HG02943 (cell line): Measurements from ENCODE around the gene TRAK2.
"Not testable (repeated sequence)": the region's sequence is repeated elsewhere in the genome, so short reads cannot be mapped to it uniquely, and the experiment has no call there.

Source experiments
- ATAC-seq: cut with Tn5 transposase; IDR thresholded peaks from one replicate; pipeline ENCODE4 v1.9.1; 2021; ENCODE audit warnings: mild to moderate bottlenecking, low read depth, moderate library complexity; ENCODE audit not compliant: unreplicated experiment

The TRAK2 gene

DNA sequence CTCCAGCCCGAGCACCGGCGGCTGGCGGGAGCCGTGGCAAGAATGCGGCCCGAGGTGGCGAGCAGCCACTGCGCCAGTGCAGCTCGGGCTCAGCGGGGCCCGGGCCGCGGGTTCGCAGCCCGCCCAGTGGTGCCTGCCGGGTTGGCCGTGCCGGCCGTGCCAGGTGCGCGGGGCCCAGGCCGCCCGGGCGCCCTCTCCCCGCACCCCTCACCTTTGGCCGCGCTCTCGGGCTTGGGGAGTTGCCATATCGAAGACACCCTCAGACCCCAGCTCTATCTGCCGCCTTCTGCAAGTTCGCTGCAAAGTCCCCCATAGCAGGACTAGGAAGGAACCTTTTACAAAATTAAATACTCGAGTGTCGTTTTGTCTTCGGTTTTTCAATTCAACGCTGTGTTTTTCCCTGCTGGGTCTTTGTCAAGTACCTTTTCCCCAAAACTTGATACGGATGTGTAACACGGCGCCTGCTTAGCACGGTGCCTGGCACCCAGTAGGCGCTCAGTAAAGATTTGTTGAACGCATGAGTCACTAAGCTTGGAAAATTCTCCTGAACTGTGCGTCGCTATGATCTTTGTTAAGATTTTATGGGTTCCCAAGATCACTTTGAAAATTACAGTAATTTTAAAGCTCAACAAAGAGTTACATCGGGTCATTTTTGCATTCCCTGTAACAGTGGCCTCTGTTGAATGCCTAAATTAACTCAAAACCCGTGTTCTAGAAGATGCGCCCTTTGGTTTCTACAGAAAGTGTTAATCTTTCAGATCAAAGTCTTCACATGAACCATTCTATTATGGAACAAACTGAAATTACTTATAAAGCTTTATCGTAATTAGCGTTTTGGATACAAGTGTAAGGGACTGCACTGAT lies 1.0 kb upstream of the TRAK2 start:
- ATAC-seq = peak; percentile 27

GRCh38 chr2:201450954-201451291 lies 335 bp downstream of the TRAK2 start:
- ATAC-seq = peak; percentile 23

DNA sequence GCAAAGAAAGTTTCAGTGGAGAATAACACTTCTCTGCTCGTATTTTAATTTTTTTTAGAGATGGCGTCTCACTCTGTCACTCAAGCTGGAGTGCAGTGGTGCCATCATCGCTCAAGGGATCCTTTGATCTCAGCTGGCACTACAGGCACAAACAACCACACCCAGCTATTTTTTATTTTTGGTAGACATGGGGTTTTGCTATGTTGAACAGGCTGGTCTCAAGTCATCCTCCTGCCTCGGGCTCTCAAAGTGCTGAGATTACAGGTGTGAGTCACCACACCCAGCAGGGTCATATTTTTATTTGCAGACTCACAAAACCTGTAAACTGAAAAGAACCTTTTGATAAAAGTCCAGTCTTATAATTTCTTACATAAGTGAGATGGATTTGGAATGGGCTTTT lies 2.6 kb downstream of the TRAK2 start:
- ATAC-seq = no peak

DNA sequence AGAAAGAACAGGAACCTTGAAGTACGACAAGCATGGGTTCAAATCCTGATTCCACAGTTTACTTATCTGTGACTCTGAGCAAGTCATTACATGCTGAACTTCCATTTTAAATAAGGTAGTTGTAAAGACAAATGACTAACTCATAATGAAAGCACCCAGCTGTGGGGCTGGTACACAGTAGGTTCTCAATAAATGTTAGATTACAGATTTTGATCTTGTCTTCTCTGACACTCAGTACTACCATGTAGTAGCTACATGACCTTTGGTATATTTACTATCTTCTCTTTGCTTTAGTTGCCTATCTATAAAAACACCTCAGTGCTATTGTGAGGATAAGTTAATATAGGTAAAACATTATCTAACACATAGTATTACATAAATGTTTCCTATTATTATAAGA lies 3.2 kb downstream of the TRAK2 start:
- no peak for ATAC-seq

- ATAC-seq = no peak
Measured at GRCh38 chr2:201447086-201447485, 4.2 kb downstream of the TRAK2 start.

DNA sequence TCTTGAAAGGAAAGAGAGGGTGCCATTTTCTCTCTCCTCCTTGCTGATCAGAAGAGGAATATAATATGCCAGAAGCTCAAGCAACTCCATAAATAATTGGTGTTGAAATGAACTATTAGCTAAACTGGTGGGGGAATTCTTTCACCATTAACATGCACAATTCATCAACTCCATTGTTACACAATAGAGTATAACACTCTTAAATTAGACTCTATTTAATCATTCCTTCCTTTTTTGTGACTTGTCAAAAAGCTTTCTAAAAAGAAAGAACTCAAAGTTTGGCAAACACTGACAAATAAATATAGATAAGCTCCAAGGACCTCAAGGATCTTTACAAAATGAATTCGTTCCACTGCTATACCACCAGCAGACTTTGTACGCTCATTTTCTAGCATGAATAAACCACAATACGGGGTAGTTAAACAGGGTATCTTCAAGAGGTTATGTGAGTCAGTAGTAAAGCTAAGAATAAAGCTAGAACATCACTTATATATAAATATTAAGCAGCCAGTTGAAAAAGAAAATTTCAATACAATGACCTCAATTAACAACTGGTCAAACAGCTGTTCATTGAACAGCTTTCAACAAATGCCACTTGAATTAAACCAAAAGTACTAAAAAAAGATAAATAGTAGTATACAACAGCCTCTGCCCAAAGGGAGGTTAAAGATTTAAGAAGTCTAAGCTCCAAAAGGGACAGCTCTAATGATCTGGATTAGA lies 6.4 kb downstream of the TRAK2 start:
- no peak for ATAC-seq

DNA sequence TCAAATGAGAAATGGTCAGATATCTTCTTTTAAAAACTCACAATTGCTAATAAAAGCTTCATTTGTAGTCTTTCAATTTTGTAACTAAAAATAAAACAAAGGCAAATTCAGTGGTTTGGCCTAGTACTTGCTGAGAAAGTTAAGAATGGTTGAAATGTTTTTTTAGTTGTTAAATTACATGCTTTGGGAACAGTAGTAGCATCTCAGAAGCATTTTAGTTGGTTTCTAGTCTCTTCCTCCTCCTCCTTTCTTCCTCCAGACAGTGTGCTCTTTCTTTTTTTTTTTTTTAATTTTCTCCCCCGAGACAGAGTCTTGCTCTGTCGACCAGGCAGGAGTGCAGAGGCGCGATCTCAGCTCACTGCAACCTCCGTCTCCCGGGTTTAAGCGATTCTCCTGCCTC lies 9.8 kb downstream of the TRAK2 start:
- no peak for ATAC-seq

GRCh38 chr2:201440182-201440581 lies 11.1 kb downstream of the TRAK2 start:
- no peak for ATAC-seq

GRCh38 chr2:201439336-201439922 lies 11.8 kb downstream of the TRAK2 start:
- ATAC-seq = not testable (repeated sequence)

DNA sequence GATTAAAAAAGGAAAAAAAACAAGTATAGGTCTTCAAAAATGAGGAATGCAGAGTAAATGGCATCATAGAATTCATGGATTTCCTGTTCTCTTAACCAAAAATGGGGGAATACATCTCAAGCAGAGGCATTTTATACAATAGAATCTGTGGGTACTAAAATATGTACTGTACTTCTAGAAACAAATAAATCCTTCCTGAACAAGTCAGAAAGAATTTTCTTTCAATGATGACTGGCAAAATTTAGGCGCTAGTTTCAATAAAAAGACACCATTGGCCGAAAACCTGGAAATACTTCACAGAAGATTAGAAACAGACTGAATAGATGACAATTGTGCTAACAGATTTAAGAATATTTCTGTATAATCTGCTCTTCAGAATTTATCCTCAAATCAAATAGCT lies 15.1 kb downstream of the TRAK2 start:
- ATAC-seq = no peak

DNA sequence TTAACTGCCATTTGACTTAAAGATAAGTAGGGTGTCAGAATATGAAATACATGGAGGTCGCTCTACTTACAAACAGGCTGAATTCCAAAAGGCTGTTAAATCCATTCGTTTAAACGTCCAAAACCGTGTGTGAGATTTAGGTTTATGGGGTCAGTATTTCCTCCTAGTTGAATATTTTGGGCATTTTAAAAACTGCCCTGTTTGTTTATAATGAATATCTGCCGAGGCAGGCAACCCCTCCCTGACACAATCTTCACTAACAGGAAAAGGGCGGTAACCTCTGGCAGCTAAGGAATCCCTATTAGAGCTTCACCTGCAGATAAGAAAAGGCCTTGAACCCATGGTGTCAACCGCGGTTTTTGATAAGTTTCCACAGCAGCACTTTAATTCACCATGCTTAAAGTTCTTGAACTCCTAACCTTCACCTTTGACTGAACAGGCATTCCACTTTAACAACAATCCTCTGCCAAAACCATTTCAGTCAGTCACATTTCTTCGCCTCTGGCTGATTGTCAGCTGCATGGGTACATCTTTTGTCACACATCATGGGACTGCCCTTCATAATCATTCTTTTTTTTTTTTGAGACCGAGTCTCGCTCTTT lies 17.8 kb downstream of the TRAK2 start:
- no peak for ATAC-seq

GRCh38 chr2:201432621-201433393 lies 18.5 kb downstream of the TRAK2 start:
- no peak for ATAC-seq

GRCh38 chr2:201432038-201432620 lies 19.1 kb downstream of the TRAK2 start:
- no peak for ATAC-seq

GRCh38 chr2:201430839-201431238 lies 20.4 kb downstream of the TRAK2 start:
- ATAC-seq = no peak

DNA sequence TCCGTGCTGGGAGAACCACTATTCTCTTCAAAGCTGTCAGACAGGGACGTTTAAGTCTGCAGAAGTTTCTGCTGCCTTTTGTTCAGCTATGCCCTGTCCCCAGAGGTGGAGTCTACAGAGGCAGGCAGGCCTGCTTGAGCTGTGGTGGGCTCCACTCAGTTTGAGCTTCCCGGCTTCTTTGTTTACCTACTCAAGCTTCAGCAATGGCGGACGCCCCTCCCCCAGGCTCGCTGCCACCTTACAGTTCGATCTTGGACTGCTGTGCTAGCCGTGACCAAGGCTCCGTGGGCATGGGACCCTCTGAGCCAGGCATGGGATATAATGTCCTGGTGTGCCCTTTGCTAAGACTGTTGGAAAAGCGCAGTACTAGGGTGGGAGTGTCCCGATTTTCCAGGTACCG lies 20.9 kb downstream of the TRAK2 start:
- not testable (repeated sequence) for ATAC-seq

- not testable (repeated sequence) for ATAC-seq
Measured at GRCh38 chr2:201429835-201430234, 21.4 kb downstream of the TRAK2 start.

DNA sequence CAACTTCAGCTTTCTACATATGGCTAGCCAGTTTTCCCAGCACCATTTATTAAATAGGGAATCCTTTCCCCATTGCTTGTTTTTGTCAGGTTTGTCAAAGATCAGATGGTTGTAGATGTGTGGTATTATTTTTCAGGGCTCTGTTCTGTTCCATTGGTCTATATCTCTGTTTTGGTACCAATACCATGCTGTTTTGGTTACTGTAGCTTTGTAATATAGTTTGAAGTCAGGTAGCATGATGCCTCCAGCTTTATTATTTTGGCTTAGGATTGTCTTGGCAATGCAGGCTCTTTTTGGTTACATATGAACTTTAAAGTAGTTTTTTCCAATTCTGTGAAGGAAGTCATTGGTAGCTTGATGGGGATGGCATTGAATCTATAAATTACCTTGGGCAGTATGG lies 22.9 kb downstream of the TRAK2 start:
- ATAC-seq = not testable (repeated sequence)

DNA sequence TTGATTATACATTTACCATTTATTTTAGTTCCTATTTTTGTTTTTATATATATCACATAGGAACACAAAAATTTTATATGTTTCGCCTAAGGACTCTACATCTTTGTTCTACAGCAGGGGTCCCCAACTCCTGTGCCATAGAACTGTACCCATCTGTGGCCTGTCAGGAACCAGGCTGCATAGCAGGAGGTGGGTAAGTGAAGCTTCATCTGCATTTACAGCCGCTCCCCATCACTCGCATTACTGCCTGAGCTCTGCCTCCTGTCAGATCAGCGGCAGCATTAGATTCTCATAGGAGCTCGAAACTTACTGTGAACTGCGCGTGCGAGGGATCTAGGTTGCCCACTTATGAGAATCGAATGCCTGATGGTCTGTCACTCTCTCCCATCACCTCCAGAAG lies 25.3 kb downstream of the TRAK2 start:
- ATAC-seq = no peak

- ATAC-seq = no peak
Measured at GRCh38 chr2:201420442-201421113, 30.7 kb downstream of the TRAK2 start.

DNA sequence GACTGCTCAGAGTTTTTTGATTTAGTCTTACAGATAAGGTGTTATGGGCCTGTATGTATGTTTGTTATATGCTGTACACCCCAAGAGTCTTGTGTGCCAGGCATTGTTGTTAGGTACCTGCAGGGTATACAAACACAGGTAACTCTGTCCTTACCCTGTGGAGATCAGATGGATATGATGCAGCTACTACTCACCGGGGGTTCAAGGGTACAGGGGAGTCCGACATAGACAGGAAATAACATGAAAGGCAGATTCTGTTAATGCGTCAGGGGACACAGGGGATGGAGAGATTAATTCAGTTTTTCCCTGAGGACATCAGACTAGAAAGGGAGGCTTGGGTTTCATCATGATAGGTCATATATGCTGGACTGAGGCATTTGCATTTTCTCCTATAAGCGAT lies 31.3 kb downstream of the TRAK2 start:
- ATAC-seq = no peak
